OCI-LY7 (cell line): Measurements from ENCODE around the gene IFITM10.

Experiments used
- EZH2phosphoT487 ChIP-seq: fragments of 200-600 bp; sonication (generic); IDR thresholded peaks from 2 replicates; pipeline ENCODE4 v1.6.1; 2018; ENCODE audit warnings: low read depth, borderline replicate concordance, mild to moderate bottlenecking, mixed run types, antibody characterized with exemption, low read length, moderate library complexity, mixed read lengths
- TF ChIP-seq, protein P1 (sequence below): fragments of 200-600 bp; sonication (generic); conservative IDR thresholded peaks from 2 replicates; pipeline ENCODE4 v1.5.1; 2014; ENCODE audit warnings: mild to moderate bottlenecking, antibody characterized with exemption, low read length, moderate library complexity, mixed read lengths

DNA sequence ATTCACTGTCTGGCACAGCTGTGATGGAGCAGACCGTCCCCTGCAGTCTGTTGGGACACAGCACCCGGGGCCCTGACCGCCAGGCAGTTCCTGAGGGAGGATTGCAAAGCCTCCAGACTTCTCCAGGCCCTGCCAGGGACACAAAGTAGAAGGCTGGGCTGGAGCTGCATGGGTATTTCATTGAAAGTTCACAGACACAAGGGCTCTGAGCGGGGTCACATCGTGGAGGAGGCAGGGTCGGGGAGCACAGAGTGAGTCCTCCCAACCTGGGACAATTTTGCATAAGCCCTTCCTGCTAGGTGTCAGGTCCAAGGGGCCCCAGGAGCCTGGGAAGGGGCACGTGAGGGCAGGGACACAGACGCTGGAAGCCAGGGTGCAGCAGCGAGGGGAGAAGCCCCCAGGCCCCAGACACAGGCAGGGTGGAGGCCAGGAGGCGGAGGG, 15.7 kb downstream of the IFITM10 start:
- TF ChIP-seq, protein P1, sequence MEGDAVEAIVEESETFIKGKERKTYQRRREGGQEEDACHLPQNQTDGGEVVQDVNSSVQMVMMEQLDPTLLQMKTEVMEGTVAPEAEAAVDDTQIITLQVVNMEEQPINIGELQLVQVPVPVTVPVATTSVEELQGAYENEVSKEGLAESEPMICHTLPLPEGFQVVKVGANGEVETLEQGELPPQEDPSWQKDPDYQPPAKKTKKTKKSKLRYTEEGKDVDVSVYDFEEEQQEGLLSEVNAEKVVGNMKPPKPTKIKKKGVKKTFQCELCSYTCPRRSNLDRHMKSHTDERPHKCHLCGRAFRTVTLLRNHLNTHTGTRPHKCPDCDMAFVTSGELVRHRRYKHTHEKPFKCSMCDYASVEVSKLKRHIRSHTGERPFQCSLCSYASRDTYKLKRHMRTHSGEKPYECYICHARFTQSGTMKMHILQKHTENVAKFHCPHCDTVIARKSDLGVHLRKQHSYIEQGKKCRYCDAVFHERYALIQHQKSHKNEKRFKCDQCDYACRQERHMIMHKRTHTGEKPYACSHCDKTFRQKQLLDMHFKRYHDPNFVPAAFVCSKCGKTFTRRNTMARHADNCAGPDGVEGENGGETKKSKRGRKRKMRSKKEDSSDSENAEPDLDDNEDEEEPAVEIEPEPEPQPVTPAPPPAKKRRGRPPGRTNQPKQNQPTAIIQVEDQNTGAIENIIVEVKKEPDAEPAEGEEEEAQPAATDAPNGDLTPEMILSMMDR, result no peak
- no peak for TF ChIP-seq EZH2phosphoT487
